Lower leg skin (tissue), 3 donors: ENCODE measurements around the gene WRAP53.

Experiments
- POLR2A ChIP-seq, 2 donors: fragments of 450-650 bp; IDR thresholded peaks; one replicate each; pipeline ENCODE4 v1.6.1; 2016 to 2017; ENCODE audit warnings: antibody characterized with exemption in 2 of 2, mild to moderate bottlenecking in 1 of 2, moderate library complexity in 1 of 2
- TF ChIP-seq, protein P1 (sequence below), 3 donors: fragments of 450-650 bp; IDR thresholded peaks; one replicate each; pipeline ENCODE4 v1.5.1; 2016; ENCODE audit warnings: antibody characterized with exemption in 3 of 3, mild to moderate bottlenecking in 3 of 3, moderate library complexity in 2 of 3

DNA sequence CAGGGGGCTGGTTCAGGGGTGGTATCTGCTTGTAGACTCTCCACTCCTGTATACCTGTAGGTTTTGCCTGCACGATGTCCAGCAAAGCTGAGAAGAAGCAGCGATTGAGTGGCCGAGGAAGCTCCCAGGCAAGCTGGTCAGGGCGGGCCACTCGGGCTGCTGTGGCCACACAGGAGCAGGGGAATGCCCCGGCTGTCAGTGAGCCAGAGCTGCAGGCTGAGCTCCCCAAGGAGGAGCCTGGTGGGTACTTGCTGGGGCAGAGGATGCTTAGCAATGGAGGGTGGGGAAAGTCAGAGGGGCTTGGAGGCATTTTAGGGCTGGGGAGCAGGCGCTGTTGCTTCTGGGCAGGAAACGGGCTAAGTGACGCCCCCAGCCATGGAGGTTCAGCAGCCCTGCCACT, 31.4 kb downstream of the WRAP53 start:
- TF ChIP-seq, protein P1, sequence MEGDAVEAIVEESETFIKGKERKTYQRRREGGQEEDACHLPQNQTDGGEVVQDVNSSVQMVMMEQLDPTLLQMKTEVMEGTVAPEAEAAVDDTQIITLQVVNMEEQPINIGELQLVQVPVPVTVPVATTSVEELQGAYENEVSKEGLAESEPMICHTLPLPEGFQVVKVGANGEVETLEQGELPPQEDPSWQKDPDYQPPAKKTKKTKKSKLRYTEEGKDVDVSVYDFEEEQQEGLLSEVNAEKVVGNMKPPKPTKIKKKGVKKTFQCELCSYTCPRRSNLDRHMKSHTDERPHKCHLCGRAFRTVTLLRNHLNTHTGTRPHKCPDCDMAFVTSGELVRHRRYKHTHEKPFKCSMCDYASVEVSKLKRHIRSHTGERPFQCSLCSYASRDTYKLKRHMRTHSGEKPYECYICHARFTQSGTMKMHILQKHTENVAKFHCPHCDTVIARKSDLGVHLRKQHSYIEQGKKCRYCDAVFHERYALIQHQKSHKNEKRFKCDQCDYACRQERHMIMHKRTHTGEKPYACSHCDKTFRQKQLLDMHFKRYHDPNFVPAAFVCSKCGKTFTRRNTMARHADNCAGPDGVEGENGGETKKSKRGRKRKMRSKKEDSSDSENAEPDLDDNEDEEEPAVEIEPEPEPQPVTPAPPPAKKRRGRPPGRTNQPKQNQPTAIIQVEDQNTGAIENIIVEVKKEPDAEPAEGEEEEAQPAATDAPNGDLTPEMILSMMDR (IDR thresholded peaks at IDR 0.05) = no peak
- no peak for TF ChIP-seq POLR2A (IDR thresholded peaks at IDR 0.05)
